Colonic mucosa (tissue), 4 donors: ENCODE data around the gene MDM2. TPM values are rescaled to one million over a fixed set of nuclear protein-coding genes. Genes with fewer than 3 reads are reported as not detected.

Experiments
- DNase-seq: peaks from one replicate; pipeline ENCODE4 v3.0.0-alpha.2; 2020
- H3K27ac ChIP-seq: fragments of 200-600 bp; one replicate; pipeline ENCODE4 v1.8.0; 2021
- H3K27me3 ChIP-seq: fragments of 200-600 bp; one replicate; pipeline ENCODE4 v1.8.0; 2021
- H3K36me3 ChIP-seq: fragments of 200-600 bp; one replicate; pipeline ENCODE4 v1.8.0; 2021
- H3K4me1 ChIP-seq: fragments of 200-600 bp; one replicate; pipeline ENCODE4 v1.8.0; 2021; ENCODE audit warnings: mild to moderate bottlenecking
- H3K4me3 ChIP-seq: fragments of 200-600 bp; one replicate; pipeline ENCODE4 v1.8.0; 2021
- H3K9ac ChIP-seq, 2 donors: one replicate each; pipeline ENCODE4 v1.7.0; 2013; ENCODE audit warnings: control low read depth in 2 of 2, low read depth in 2 of 2, low read length in 2 of 2
- H3K9me3 ChIP-seq: fragments of 200-600 bp; one replicate; pipeline ENCODE4 v1.8.0; 2021
- intact Hi-C: fragments of 100-400 bp; cut with DNase I; formaldehyde crosslinking; loops from one replicate; pipeline ENCODE4 v1.14.1; 2022
- total RNA-seq, 2 donors: library from RNA; stranded (reverse); fragmentation: NEBNext Ultra II Directional in 1 of 2; extraction: Animal tissue kit (Norgen Biotek cat#: 25700) in 1 of 2; gene quantifications; one replicate each; pipeline ENCODE4 v1.2.1, GENCODE V29; 2021
- TF ChIP-seq, protein P1 (sequence below): fragments of 200-600 bp; IDR thresholded peaks from one replicate; pipeline ENCODE4 v1.8.0; 2022; ENCODE audit warnings: antibody characterized with exemption, mild to moderate bottlenecking
- donor health status: healthy.
- donor health status: DM: no; HTN: no; CAD: no.
- donor health status: DM: no; HTN: no; CAD: no.

The MDM2 gene
- total RNA-seq, 2 donors from 2014 or later = 94.8 to 107 TPM

DNA sequence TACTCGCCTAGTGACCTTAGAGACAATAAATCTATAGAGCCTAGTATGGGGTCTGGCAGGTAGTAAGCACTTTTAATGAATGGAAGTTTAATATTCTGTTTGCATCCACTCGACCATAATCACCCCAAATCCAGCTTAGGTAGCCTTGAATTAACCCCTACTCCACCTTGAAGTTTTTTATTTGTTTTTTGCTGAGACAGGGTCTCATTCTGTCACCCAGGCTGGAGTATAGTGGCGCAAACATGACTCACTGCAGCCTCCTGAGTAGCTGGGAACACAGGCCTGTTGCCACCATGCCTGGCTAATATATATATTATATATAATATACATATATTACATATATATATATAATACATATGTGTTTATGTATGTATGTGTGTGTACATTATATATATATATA is 38.8 kb downstream of the MDM2 start:
- H3K4me3 ChIP-seq = no peak overlapping the region
- intact Hi-C loops = no loop called here
- H3K27ac ChIP-seq = no peak overlapping the region
- DNase-seq = no peak
- no peak overlapping the region for H3K9ac ChIP-seq
- no peaks in the 10 kb centered on the region for H3K27me3 ChIP-seq
- TF ChIP-seq, protein P1, sequence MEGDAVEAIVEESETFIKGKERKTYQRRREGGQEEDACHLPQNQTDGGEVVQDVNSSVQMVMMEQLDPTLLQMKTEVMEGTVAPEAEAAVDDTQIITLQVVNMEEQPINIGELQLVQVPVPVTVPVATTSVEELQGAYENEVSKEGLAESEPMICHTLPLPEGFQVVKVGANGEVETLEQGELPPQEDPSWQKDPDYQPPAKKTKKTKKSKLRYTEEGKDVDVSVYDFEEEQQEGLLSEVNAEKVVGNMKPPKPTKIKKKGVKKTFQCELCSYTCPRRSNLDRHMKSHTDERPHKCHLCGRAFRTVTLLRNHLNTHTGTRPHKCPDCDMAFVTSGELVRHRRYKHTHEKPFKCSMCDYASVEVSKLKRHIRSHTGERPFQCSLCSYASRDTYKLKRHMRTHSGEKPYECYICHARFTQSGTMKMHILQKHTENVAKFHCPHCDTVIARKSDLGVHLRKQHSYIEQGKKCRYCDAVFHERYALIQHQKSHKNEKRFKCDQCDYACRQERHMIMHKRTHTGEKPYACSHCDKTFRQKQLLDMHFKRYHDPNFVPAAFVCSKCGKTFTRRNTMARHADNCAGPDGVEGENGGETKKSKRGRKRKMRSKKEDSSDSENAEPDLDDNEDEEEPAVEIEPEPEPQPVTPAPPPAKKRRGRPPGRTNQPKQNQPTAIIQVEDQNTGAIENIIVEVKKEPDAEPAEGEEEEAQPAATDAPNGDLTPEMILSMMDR = no peak
- H3K9me3 ChIP-seq = no peaks in the 10 kb centered on the region
- no peaks in the 10 kb centered on the region for H3K4me1 ChIP-seq
- H3K36me3 ChIP-seq = no peaks in the 10 kb centered on the region

DNA sequence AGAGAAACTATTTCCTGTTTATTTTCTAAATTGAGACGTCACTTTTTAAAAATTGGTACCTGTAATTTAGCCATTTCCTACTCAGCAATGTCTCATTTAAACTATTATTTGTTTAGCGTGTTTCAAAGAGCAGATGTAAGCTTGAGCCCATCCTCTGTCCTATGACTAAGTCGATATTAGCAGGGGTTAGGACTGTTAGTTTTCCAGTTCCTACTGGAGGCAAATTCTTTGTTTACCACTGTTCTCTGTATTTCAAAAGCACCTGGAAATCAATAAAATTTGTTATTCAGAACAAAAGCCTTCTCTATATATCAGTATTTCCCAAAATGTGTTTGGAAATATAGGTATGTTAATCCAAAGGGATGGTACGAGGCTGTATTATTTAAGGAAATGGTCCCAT is 42.4 kb downstream of the MDM2 start:
- Histone ChIP-seq H3K4me1 (no peaks in the 10 kb centered on the region), H3K9ac (no peak overlapping the region), H3K9me3 (no peaks in the 10 kb centered on the region), H3K27me3 (no peaks in the 10 kb centered on the region), H3K36me3 (no peaks in the 10 kb centered on the region), H3K4me3 (no peak overlapping the region), H3K27ac (no peak overlapping the region)
- TF ChIP-seq, protein P1 = no peak
- DNase-seq = no peak
- intact Hi-C loops = no loop called here

DNA sequence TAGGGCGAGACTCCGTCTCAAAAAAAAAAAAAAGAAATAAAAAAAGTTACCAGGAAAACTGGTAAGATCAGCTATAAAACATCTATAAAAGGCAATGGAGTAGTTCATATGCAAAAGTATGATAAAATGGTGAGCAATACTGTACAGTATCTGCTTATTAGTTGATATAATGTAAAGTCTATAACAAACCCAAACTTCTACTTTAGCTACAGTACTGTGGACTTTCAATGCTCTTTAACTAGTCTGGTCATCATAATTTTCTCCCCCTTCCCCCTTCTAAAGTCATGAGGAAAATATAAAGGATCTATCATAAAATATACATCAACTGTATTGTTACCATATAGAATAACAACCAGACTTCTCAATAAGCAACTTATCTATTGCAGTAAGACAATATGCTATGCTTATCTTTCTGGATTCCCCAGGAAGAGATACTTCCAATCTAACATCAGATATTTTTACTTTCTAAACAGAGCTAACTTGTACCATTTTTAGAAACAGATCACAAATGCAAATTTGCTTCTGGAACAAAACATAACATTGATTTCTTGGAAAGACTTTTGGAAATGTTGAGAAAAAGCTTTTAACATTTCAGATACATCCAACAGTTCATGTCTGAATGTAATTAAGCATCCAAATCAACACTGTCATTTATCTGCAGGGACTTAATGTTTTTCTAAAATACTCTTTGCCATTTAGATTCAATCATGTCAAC is 43.8 kb downstream of the MDM2 start:
- Histone ChIP-seq H3K27me3 (no peaks in the 10 kb centered on the region), H3K27ac (no peak overlapping the region), H3K9me3 (no peaks in the 10 kb centered on the region), H3K4me1 (no peaks in the 10 kb centered on the region), H3K9ac (no peak overlapping the region), H3K4me3 (no peak overlapping the region), H3K36me3 (no peaks in the 10 kb centered on the region)
- TF ChIP-seq, protein P1 = no peak
- no peak for DNase-seq
- intact Hi-C loops = no loop called here

DNA sequence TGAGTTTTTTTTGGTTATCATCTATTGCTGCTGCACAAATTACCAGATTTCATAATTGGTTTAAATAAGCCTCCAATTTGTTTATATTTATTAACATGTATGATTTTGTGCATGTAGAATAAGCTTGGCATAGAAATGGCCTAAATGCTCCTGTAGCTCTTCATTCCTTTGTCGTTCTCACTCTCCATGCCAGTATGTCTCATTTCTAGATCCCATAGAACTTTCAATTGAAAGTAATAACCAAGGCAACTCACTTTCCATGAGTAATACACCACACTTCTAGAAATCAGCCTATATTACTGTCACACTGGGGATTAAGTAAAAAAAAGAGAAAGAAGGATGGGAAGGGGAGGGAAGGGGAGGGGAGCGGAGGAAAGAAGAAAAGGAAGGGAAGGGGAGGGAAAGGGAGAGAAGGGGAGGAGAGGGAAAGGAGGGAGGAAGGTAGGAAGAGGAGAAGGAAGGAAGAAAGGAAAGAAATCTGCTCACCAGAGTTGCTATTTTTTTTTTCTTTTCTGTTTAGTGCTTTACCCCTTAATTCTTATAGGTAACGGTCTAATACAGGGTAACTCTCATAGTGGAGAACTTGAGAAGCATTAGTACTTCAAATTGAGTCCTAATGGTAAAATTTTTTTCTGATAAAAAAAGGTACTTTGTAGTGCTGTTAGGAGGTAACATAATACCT is 45.6 kb downstream of the MDM2 start:
- Histone ChIP-seq H3K27me3 (no peaks in the 10 kb centered on the region), H3K36me3 (no peaks in the 10 kb centered on the region), H3K9me3 (no peaks in the 10 kb centered on the region), H3K27ac (no peak overlapping the region), H3K4me3 (no peak overlapping the region), H3K4me1 (no peaks in the 10 kb centered on the region), H3K9ac (no peak overlapping the region)
- TF ChIP-seq, protein P1 = no peak
- DNase-seq = no peak
- intact Hi-C loops = no loop called here

DNA sequence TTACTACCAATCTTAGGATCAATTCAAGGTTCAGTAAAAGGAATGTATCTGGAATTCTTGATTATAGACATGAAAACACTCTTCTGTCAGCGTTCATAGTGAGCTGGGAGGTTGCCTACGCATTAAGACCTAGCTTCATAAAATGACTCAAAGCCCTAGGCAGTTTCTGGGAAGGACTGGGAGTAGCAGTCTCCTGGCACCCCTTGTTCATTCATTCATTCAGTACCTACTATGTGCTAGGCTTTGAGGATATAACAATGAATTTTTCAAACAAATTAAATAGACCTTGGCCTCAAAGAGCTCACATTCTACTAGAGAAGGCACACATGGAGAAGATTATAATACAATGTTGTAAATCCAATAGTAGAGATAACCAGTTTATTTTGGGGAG is 46.1 kb downstream of the MDM2 start:
- DNase-seq = no peak
- Histone ChIP-seq H3K36me3 (no peaks in the 10 kb centered on the region), H3K4me3 (no peak overlapping the region), H3K9me3 (no peaks in the 10 kb centered on the region), H3K27ac (no peak overlapping the region), H3K9ac (no peak overlapping the region), H3K4me1 (no peaks in the 10 kb centered on the region), H3K27me3 (no peaks in the 10 kb centered on the region)
- TF ChIP-seq, protein P1 = no peak
- intact Hi-C loops = no loop called here
